OCI-LY1 (cell line): Measurements from ENCODE around the gene TRA2B.

Source experiments
- H2AFZ ChIP-seq: fragments of 200-600 bp; sonication (generic), shearing (Covaris generic); 2 replicates; pipeline ENCODE4 v1.6.0; 2014; ENCODE audit warnings: antibody characterized with exemption, mild to moderate bottlenecking, low read length
- H3F3A ChIP-seq: fragments of 200-600 bp; sonication (generic), shearing (Covaris generic); 2 replicates; pipeline ENCODE4 v1.6.0; 2014; ENCODE audit warnings: mild to moderate bottlenecking, antibody characterized with exemption, low read length, moderate library complexity; ENCODE audit not compliant: insufficient read depth
- H3K27ac ChIP-seq: fragments of 200-600 bp; sonication (generic); 2 replicates; pipeline ENCODE4 v1.5.1; 2014; ENCODE audit warnings: low read length, mixed run types, mild to moderate bottlenecking, low read depth; ENCODE audit not compliant: poor library complexity, severe bottlenecking
- H3K27me3 ChIP-seq: fragments of 200-600 bp; sonication (generic); 2 replicates; pipeline ENCODE4 v1.6.0; 2014; ENCODE audit warnings: antibody characterized with exemption, mild to moderate bottlenecking, low read length, moderate library complexity; ENCODE audit not compliant: insufficient read depth
- H3K36me3 ChIP-seq: fragments of 200-600 bp; sonication (generic); 2 replicates; pipeline ENCODE4 v1.6.1; 2014; ENCODE audit warnings: mild to moderate bottlenecking, antibody characterized with exemption, low read length, moderate library complexity, mixed read lengths; ENCODE audit not compliant: insufficient read depth
- H3K4me1 ChIP-seq: fragments of 200-600 bp; sonication (generic); 2 replicates; pipeline ENCODE4 v1.5.1; 2014; ENCODE audit warnings: mild to moderate bottlenecking, low read length, moderate library complexity; ENCODE audit not compliant: insufficient read depth, severe bottlenecking
- H3K4me2 ChIP-seq: fragments of 200-600 bp; sonication (generic), shearing (Covaris generic); 2 replicates; pipeline ENCODE4 v1.6.1; 2014; ENCODE audit warnings: low read length
- H3K4me3 ChIP-seq: fragments of 200-600 bp; sonication (generic); 2 replicates; pipeline ENCODE4 v1.5.1; 2014; ENCODE audit warnings: low read length, low read depth, mild to moderate bottlenecking, mixed read lengths; ENCODE audit not compliant: poor library complexity, severe bottlenecking
- H3K79me2 ChIP-seq: fragments of 200-600 bp; shearing (Covaris generic); 2 replicates; pipeline ENCODE4 v1.6.1; 2016; ENCODE audit warnings: mixed run types, low read length, mixed read lengths; ENCODE audit not compliant: insufficient read depth
- H3K9ac ChIP-seq: fragments of 200-600 bp; sonication (generic), shearing (Covaris generic); 2 replicates; pipeline ENCODE4 v1.6.1; 2014; ENCODE audit warnings: mild to moderate bottlenecking, low read length, mixed read lengths
- H3K9me2 ChIP-seq: fragments of 200-600 bp; sonication (generic), shearing (Covaris generic); 2 replicates; pipeline ENCODE4 v1.6.1; 2014; ENCODE audit warnings: low read depth, mild to moderate bottlenecking, low read length, mixed read lengths
- H3K9me3 ChIP-seq: fragments of 200-600 bp; shearing (Covaris generic); 2 replicates; pipeline ENCODE4 v1.6.1; 2014; ENCODE audit warnings: low read length, mixed read lengths
- H4K20me1 ChIP-seq: fragments of 200-600 bp; sonication (generic), shearing (Covaris generic); 2 replicates; pipeline ENCODE4 v1.6.0; 2016; ENCODE audit warnings: mild to moderate bottlenecking, low read length; ENCODE audit not compliant: insufficient read depth
- EZH2 ChIP-seq: fragments of 200-600 bp; sonication (generic), shearing (Covaris generic); IDR thresholded peaks from 2 replicates; pipeline ENCODE4 v1.8.0; 2017; ENCODE audit warnings: borderline replicate concordance, mixed run types, mild to moderate bottlenecking, antibody characterized with exemption, low read length, moderate library complexity, mixed read lengths
- TF ChIP-seq, protein P1 (sequence below): fragments of 200-600 bp; sonication (generic), shearing (Covaris generic); IDR thresholded peaks from 2 replicates; pipeline ENCODE4 v1.5.1; 2017; ENCODE audit warnings: mild to moderate bottlenecking, antibody characterized with exemption, low read length, moderate library complexity, mixed read lengths

The TRA2B gene

DNA sequence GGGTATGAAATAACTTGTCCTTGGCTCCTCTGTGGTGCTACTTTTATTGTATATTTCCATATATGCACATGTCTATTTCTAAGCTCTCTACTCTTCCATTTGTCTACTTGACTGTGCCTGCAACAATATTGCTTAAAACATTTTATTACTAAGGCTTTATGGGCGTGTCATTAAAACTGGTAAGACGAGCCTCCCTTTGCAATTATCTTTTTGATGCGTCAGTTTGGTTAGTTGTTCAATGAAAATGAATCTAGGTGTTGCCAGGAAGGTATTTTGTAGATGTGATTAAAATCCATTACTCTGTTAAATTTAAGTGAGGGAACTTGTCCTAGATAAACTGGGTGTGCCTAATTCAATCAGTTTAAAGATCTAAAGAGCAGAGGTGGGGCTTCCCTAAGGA lies 12.9 kb upstream of the TRA2B start:
- H3K79me2 ChIP-seq, result no peaks in the 10 kb centered on the region
- H3K4me3 ChIP-seq, result no peak overlapping the region
- no peak overlapping the region for H2AFZ ChIP-seq
- H3K9me3 ChIP-seq, result no peaks in the 10 kb centered on the region
- H4K20me1 ChIP-seq, result no peaks in the 10 kb centered on the region
- no peaks in the 10 kb centered on the region; the same call in 1 of the 2 replicates for H3K27me3 ChIP-seq
- no peak overlapping the region for H3K4me2 ChIP-seq
- no peaks in the 10 kb centered on the region for H3K36me3 ChIP-seq
- H3K4me1 ChIP-seq, result no peaks in the 10 kb centered on the region
- no peak overlapping the region for H3K27ac ChIP-seq
- H3K9ac ChIP-seq, result no peak overlapping the region
- no peaks in the 10 kb centered on the region for H3F3A ChIP-seq
- TF ChIP-seq EZH2, result no peak
- TF ChIP-seq, protein P1, sequence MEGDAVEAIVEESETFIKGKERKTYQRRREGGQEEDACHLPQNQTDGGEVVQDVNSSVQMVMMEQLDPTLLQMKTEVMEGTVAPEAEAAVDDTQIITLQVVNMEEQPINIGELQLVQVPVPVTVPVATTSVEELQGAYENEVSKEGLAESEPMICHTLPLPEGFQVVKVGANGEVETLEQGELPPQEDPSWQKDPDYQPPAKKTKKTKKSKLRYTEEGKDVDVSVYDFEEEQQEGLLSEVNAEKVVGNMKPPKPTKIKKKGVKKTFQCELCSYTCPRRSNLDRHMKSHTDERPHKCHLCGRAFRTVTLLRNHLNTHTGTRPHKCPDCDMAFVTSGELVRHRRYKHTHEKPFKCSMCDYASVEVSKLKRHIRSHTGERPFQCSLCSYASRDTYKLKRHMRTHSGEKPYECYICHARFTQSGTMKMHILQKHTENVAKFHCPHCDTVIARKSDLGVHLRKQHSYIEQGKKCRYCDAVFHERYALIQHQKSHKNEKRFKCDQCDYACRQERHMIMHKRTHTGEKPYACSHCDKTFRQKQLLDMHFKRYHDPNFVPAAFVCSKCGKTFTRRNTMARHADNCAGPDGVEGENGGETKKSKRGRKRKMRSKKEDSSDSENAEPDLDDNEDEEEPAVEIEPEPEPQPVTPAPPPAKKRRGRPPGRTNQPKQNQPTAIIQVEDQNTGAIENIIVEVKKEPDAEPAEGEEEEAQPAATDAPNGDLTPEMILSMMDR, result no peak
- H3K9me2 ChIP-seq, result no peaks in the 10 kb centered on the region

DNA sequence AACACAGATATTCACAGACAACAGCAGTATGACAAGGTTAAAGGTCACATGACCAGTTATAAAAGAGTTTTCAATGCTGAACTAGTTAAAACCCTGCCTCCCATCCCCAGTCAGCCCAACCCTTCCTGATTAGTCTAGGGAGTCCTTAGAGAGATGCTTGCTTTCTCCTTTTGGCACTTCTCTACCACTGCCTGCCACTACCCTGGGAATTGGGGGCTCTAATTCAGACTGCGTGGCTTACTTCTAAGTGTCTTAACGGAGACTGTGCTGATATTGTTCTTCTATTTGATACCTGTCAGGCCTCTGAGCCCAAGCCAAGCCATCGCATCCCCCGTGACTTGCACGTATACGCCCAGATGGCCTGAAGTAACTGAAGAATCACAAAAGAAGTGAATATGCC lies 11.7 kb upstream of the TRA2B start:
- Histone ChIP-seq H3K9me2 (no peaks in the 10 kb centered on the region), H3K36me3 (no peaks in the 10 kb centered on the region), H3K79me2 (no peaks in the 10 kb centered on the region), H3K4me3 (no peak overlapping the region), H3K27me3 (no peaks in the 10 kb centered on the region; the same call in 1 of the 2 replicates), H3K4me2 (no peak overlapping the region), H3K27ac (no peak overlapping the region), H3K9ac (no peak overlapping the region), H3K9me3 (no peaks in the 10 kb centered on the region), H3F3A (no peaks in the 10 kb centered on the region), H3K4me1 (no peaks in the 10 kb centered on the region), H4K20me1 (no peaks in the 10 kb centered on the region), H2AFZ (no peak overlapping the region)
- TF ChIP-seq, protein P1, result no peak
- no peak for TF ChIP-seq EZH2

DNA sequence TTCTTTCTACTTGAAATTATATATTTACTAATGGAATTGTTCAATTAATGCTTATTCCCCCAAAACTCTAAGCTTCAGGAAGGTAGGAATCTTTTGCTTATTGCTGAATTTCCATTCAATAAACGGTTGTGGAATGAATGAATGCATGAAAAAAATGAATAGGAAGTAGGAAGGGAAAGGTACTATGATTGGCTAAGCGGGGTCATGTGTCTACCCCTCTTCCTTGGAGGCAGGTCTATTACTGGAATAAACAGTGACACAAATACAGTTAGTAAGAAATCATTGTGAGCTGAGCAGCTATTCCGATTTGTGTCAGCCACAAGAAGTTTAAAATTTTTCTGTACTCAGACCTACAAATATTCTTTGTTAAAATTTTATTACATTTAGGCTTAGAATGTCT lies 10.5 kb upstream of the TRA2B start:
- no peak overlapping the region for H2AFZ ChIP-seq
- H3K9me3 ChIP-seq, result no peaks in the 10 kb centered on the region
- no peak for TF ChIP-seq EZH2
- TF ChIP-seq, protein P1, result no peak

More for the DNA sequence above, 10.5 kb upstream of the TRA2B start:
- Histone ChIP-seq H3K9ac (no peak overlapping the region), H3K4me1 (peaks cover 3% of the 10 kb centered on the region), H3K27me3 (no peaks in the 10 kb centered on the region; the same call in 1 of the 2 replicates), H3K79me2 (no peaks in the 10 kb centered on the region), H3K36me3 (no peaks in the 10 kb centered on the region), H3K4me2 (no peak overlapping the region), H4K20me1 (no peaks in the 10 kb centered on the region), H3K9me2 (no peaks in the 10 kb centered on the region), H3K4me3 (no peak overlapping the region), H3K27ac (no peak overlapping the region), H3F3A (no peaks in the 10 kb centered on the region)
